Transverse colon (tissue), 4 donors: ENCODE results near the gene RNF225. TPM values are rescaled to one million over a fixed set of nuclear protein-coding genes. Genes with fewer than 3 reads are reported as not detected.
A peak's percentile ranks its signal among the peaks of the same experiment; 100 is the strongest.

Experiments used
- DNase-seq: peaks from one replicate; pipeline ENCODE4 v3.0.0-alpha.2; 2019
- H3K27ac ChIP-seq, 4 donors: fragments of 200-600 bp; sonication (generic); 2 replicates each; pipeline ENCODE4 v1.5.1; 2016 to 2018; ENCODE audit warnings: inconsistent platforms in 4 of 4
- H3K27me3 ChIP-seq: fragments of 200-600 bp; sonication (generic); 2 replicates; pipeline ENCODE4 v1.5.1; 2017; ENCODE audit warnings: inconsistent platforms
- H3K36me3 ChIP-seq, 4 donors: fragments of 200-600 bp; sonication (generic); 2 replicates each; pipeline ENCODE4 v1.5.1; 2017 to 2019; ENCODE audit warnings: inconsistent platforms in 4 of 4
- H3K4me1 ChIP-seq, 4 donors: fragments of 200-600 bp; sonication (generic); 2 replicates each; pipeline ENCODE4 v1.5.1; 2017 to 2020; ENCODE audit warnings: inconsistent platforms in 4 of 4
- H3K4me3 ChIP-seq, 4 donors: fragments of 200-600 bp; sonication (generic); 1 replicate in 1 of 4; 2 replicates in 3 of 4; pipeline versions ENCODE4 v1.5.1 to v1.6.1; 2017 to 2019; ENCODE audit warnings: inconsistent platforms in 4 of 4
- H3K9me3 ChIP-seq, 2 donors: fragments of 200-600 bp; sonication (generic); 2 replicates each; pipeline ENCODE4 v1.5.1; 2017 to 2019; ENCODE audit warnings: inconsistent platforms in 2 of 2
- CTCF ChIP-seq, 5 experiments: fragments of 200-600 bp in 3 of 5; fragments of 450-650 bp in 2 of 5; sonication (generic) in 3 of 5; IDR thresholded peaks; 1 replicate in 2 of 5; 2 replicates in 3 of 5; pipeline ENCODE4 v1.5.1; 2016 to 2017; ENCODE audit warnings: antibody characterized with exemption in 5 of 5, inconsistent platforms in 3 of 5, mild to moderate bottlenecking in 2 of 5, moderate library complexity in 1 of 5
- EP300 ChIP-seq: sonication (generic); formaldehyde crosslinking; IDR thresholded peaks from one replicate; pipeline ENCODE4 v1.6.1; 2017; ENCODE audit warnings: antibody characterized with exemption, low read depth
- POLR2A ChIP-seq: fragments of 450-650 bp; IDR thresholded peaks from one replicate; pipeline ENCODE4 v1.6.1; 2016; ENCODE audit warnings: antibody characterized with exemption, mild to moderate bottlenecking, moderate library complexity
- POLR2AphosphoS5 ChIP-seq, 3 donors: sonication (generic); formaldehyde crosslinking; IDR thresholded peaks; one replicate each; pipeline ENCODE4 v1.6.1; 2016; ENCODE audit warnings: antibody characterized with exemption in 3 of 3
- WGBS, 2 donors: methylation state at CpG; one replicate each; pipeline ENCODE4 v1.1.5; 2018; ENCODE audit warnings: low coverage in 1 of 2; 5-methylcytosine and 5-hydroxymethylcytosine counted together
- in situ Hi-C, 4 donors: fragments of 200-750 bp; cut with MboI; loops; one replicate each; pipeline versions ENCODE4 v1.15.0 to v1.15.1; 2017; ENCODE audit warnings: low sequenced_read_pairs in 3 of 4, low pct_ligation_motif_present in 1 of 4, low pct_unique_long_range_greater_than_20kb in 1 of 4
- intact Hi-C: fragments of 100-400 bp; cut with DNase I; formaldehyde crosslinking; loops from one replicate; pipeline ENCODE4 v1.15.1; 2023; ENCODE audit warnings: low total_unique reads
- total RNA-seq, 4 donors: library from RNA; depleted of rRNA; stranded (reverse); fragments of >200 nt; gene quantifications; one replicate each; pipeline ENCODE4 v1.1.0, GENCODE V29; 2016

Gene RNF225
- total RNA-seq, 4 donors from 2014 or later, result not detected

DNA sequence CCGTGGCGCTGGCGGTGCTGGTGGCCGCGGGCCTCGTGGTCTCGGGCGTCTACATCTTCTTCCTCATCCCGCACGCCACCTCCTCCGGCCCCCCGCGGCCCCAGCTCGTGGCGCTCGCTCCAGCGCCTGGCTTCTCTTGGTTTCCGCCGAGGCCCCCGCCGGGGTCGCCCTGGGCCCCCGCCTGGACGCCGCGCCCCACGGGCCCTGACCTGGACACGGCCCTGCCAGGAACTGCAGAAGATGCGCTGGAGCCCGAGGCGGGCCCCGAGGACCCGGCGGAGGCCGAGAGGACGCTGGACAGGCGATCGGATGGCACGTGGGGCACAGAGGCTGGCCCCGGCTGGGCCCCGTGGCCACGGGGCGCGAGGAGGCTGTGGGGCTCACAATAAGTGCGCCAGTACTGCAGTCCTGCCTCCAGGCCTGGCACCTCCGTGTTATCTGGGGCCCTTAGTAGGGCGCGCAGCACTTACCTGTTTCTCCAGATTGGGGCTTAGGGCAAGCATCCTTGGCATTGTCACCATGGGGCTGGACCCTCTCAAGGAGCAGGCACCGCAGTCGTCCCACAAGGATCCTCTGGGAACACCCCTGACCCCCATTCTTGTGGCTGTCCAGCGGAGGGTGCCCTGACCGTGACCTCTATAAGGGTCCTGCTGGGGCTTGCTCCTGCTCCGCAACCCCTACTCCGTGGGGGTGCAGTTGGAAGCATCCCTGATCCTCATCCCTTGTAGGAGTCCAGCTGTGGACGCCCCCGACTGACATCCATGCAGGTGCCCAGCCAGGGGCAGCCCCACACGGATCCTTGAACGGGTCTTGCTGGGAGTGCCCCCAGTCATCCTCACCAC is 1.5 kb downstream of the RNF225 start:
- peak overlapping the region in 1 of 4 donors; percentile 14 for H3K4me3 ChIP-seq
- H3K36me3 ChIP-seq, result peaks cover 0 to 26% (median 5%) of the 10 kb centered on the region in 4 donors
- H3K4me1 ChIP-seq, result peaks cover 6 to 27% (median 19%) of the 10 kb centered on the region in 4 donors
- no peak overlapping the region for H3K27ac ChIP-seq
- H3K9me3 ChIP-seq, result no peaks in the 10 kb centered on the region
- peaks cover 29% of the 10 kb centered on the region for H3K27me3 ChIP-seq
- WGBS, 2 donors, result 42 to 100% methylated on average over 1 to 47 of the region's 58 CpGs
- TF ChIP-seq POLR2A (no peak), POLR2AphosphoS5 (IDR thresholded peaks at IDR 0.05) (no peak), EP300 (no peak), CTCF (IDR thresholded peaks at IDR 0.05) (no peak)
- intact Hi-C loops, result no loop called here
- in situ Hi-C loops, result no loop called here
- no peak for DNase-seq

- Histone ChIP-seq H3K36me3 (peaks cover 0 to 20% (median 5%) of the 10 kb centered on the region in 4 donors), H3K4me1 (peaks cover 6 to 30% (median 22%) of the 10 kb centered on the region in 4 donors), H3K27me3 (peaks cover 29% of the 10 kb centered on the region), H3K27ac (no peak overlapping the region), H3K4me3 (no peak overlapping the region), H3K9me3 (no peaks in the 10 kb centered on the region)
- intact Hi-C loops, result no loop called here
- 68% methylated on average over 7 of the region's 7 CpGs; no CpG with 5 or more reads in 1 of the 2 donors for WGBS, 2 donors
- in situ Hi-C loops, result no loop called here
- no peak for DNase-seq
- no peak for TF ChIP-seq CTCF (IDR thresholded peaks at IDR 0.05)
- TF ChIP-seq EP300, result no peak
- TF ChIP-seq POLR2AphosphoS5 (IDR thresholded peaks at IDR 0.05), result no peak
- no peak for TF ChIP-seq POLR2A
Measured at GRCh38 chr19:58397533-58398037, 2.1 kb downstream of the RNF225 start.

DNA sequence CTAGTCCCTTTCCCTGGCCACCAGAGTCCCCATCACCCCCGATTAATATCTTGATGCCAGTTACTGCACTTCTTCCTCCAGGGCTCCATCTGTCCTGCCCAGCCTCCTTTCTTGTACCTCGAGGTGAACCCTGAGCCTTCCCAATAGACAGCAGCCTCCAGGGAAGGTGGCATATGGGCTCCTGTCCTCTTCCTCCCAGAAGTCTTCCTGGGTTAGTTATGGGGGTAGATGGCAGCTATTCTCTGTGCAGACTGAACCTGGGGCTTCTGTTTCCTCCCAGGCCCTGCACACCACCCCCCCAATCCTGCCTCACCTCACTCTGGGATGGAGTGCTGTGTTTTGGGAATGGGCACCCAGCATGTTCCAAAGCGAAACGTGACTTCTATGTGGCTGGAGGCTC is 2.6 kb downstream of the RNF225 start:
- DNase-seq, result no peak
- Histone ChIP-seq H3K4me1 (peaks cover 6 to 30% (median 22%) of the 10 kb centered on the region in 4 donors), H3K27me3 (peaks cover 29% of the 10 kb centered on the region), H3K4me3 (no peak overlapping the region), H3K36me3 (peaks cover 0 to 15% (median 3%) of the 10 kb centered on the region in 4 donors), H3K9me3 (no peaks in the 10 kb centered on the region), H3K27ac (no peak overlapping the region)
- intact Hi-C loops, result no loop called here
- 65 to 79% methylated on average over 2 to 4 of the region's 4 CpGs for WGBS, 2 donors
- in situ Hi-C loops, result no loop called here
- TF ChIP-seq POLR2A (no peak), POLR2AphosphoS5 (IDR thresholded peaks at IDR 0.05) (no peak), CTCF (IDR thresholded peaks at IDR 0.05) (no peak), EP300 (no peak)

GRCh38 chr19:58398545-58398944 is 3.1 kb downstream of the RNF225 start:
- 94 to 95% methylated on average over 3 to 6 of the region's 6 CpGs for WGBS, 2 donors
- H3K36me3 ChIP-seq, result peaks cover 0 to 12% (median 1%) of the 10 kb centered on the region in 4 donors
- intact Hi-C loops, result no loop called here
- no peak for DNase-seq
- H3K27ac ChIP-seq, result no peak overlapping the region
- in situ Hi-C loops, result no loop called here
- H3K4me3 ChIP-seq, result no peak overlapping the region
- peaks cover 6 to 30% (median 22%) of the 10 kb centered on the region in 4 donors for H3K4me1 ChIP-seq
- H3K27me3 ChIP-seq, result peaks cover 29% of the 10 kb centered on the region
- TF ChIP-seq POLR2AphosphoS5 (IDR thresholded peaks at IDR 0.05) (no peak), EP300 (no peak), CTCF (IDR thresholded peaks at IDR 0.05) (no peak), POLR2A (no peak)
- no peaks in the 10 kb centered on the region for H3K9me3 ChIP-seq
